Prostate gland (tissue), 2 donors: ENCODE data around the gene CMSS1.

Experiments
- CTCF ChIP-seq, 4 experiments: fragments of 200-600 bp in 2 of 4; fragments of 450-650 bp in 2 of 4; sonication (generic) in 2 of 4; IDR thresholded peaks; 1 replicate in 3 of 4; 2 replicates in 1 of 4; pipeline ENCODE4 v1.5.1; 2016 to 2019; ENCODE audit warnings: antibody characterized with exemption in 4 of 4, mild to moderate bottlenecking in 2 of 4, moderate library complexity in 2 of 4
- POLR2A ChIP-seq: fragments of 450-650 bp; IDR thresholded peaks from one replicate; pipeline ENCODE4 v1.6.1; 2016; ENCODE audit warnings: antibody characterized with exemption, mild to moderate bottlenecking
- POLR2AphosphoS5 ChIP-seq: sonication (generic); formaldehyde crosslinking; IDR thresholded peaks from one replicate; pipeline ENCODE4 v1.6.1; 2017; ENCODE audit warnings: antibody characterized with exemption

- TF ChIP-seq CTCF (IDR thresholded peaks at IDR 0.05), result no peak
- no peak for TF ChIP-seq POLR2AphosphoS5
- TF ChIP-seq POLR2A, result no peak
These were observed 101.1 kb downstream of the CMSS1 start for GRCh38 chr3:99918715-99919114.
